Panc1 (cell line): Measurements from ENCODE around the gene GPR27.

Source experiments
- CTCF ChIP-seq: fragments of 450-650 bp; IDR thresholded peaks from 2 replicates; pipeline ENCODE4 v1.5.1; 2017; ENCODE audit warnings: mild to moderate bottlenecking
- POLR2AphosphoS5 ChIP-seq: IDR thresholded peaks from 2 replicates; pipeline ENCODE4 v1.6.1; 2012; ENCODE audit warnings: mild to moderate bottlenecking, low read depth, low read length, moderate library complexity
- REST ChIP-seq, 2 experiments: IDR thresholded peaks; 2 replicates each; pipeline ENCODE4 v1.6.1; 2011 to 2012; ENCODE audit warnings: low read depth in 2 of 2, control low read depth in 1 of 2, low read length in 1 of 2, mild to moderate bottlenecking in 1 of 2, moderate library complexity in 1 of 2; ENCODE audit not compliant: insufficient read depth in 1 of 2

GRCh38 chr3:71771884-71772283, 18.2 kb downstream of the GPR27 start:
- TF ChIP-seq REST (IDR thresholded peaks at IDR 0.05; ENCODE audit: insufficient read depth in 1 of 2, low read depth in 2 of 2, low read length in 1 of 2) = no peak
- TF ChIP-seq POLR2AphosphoS5 = no peak
- no peak for TF ChIP-seq CTCF
